GM12865 (cell line): ENCODE measurements around the gene NXN.
"Not testable (repeated sequence)": the region's sequence is repeated elsewhere in the genome, so short reads cannot be mapped to it uniquely, and the experiment has no call there.

Experiments used
- DNase-seq: peaks from one replicate; pipeline ENCODE4 v3.0.0; 2010; ENCODE audit warnings: low read depth
- H3K4me3 ChIP-seq: 2 replicates; pipeline ENCODE4 v1.5.1; 2011; ENCODE audit warnings: mild to moderate bottlenecking, low read depth, low read length, control low read depth
- CTCF ChIP-seq: IDR thresholded peaks from 2 replicates; pipeline ENCODE4 v1.5.1; 2011; ENCODE audit warnings: low read length, control low read depth, low read depth, inconsistent platforms; ENCODE audit not compliant: insufficient read depth; ENCODE audit errors: missing control alignments

Gene NXN

GRCh38 chr17:916315-916714 is 63.3 kb downstream of the NXN start:
- H3K4me3 ChIP-seq = no peak overlapping the region
- no peak for TF ChIP-seq CTCF
- DNase-seq = no peak

GRCh38 chr17:915538-916201 is 63.9 kb downstream of the NXN start:
- DNase-seq = no peak
- no peak overlapping the region for H3K4me3 ChIP-seq
- no peak for TF ChIP-seq CTCF

GRCh38 chr17:914561-914960 is 65.0 kb downstream of the NXN start:
- H3K4me3 ChIP-seq = no peak overlapping the region
- DNase-seq = no peak
- no peak for TF ChIP-seq CTCF

GRCh38 chr17:913207-913606 is 66.4 kb downstream of the NXN start:
- no peak for TF ChIP-seq CTCF
- DNase-seq = no peak
- no peak overlapping the region for H3K4me3 ChIP-seq

GRCh38 chr17:909642-910323 is 69.8 kb downstream of the NXN start:
- DNase-seq = no peak
- TF ChIP-seq CTCF = no peak
- H3K4me3 ChIP-seq = no peak overlapping the region

GRCh38 chr17:907725-908124 is 71.9 kb downstream of the NXN start:
- TF ChIP-seq CTCF = no peak
- no peak for DNase-seq
- H3K4me3 ChIP-seq = no peak overlapping the region

GRCh38 chr17:905708-906107 is 73.9 kb downstream of the NXN start:
- DNase-seq = not testable (repeated sequence)

More at GRCh38 chr17:905708-906107, 73.9 kb downstream of the NXN start:
- H3K4me3 ChIP-seq = not testable (repeated sequence)
